ENCODE measurements around the gene IL15RA.
"Not testable (repeated sequence)": the region's sequence is repeated elsewhere in the genome, so short reads cannot be mapped to it uniquely, and the experiment has no call there.

The IL15RA gene

DNA sequence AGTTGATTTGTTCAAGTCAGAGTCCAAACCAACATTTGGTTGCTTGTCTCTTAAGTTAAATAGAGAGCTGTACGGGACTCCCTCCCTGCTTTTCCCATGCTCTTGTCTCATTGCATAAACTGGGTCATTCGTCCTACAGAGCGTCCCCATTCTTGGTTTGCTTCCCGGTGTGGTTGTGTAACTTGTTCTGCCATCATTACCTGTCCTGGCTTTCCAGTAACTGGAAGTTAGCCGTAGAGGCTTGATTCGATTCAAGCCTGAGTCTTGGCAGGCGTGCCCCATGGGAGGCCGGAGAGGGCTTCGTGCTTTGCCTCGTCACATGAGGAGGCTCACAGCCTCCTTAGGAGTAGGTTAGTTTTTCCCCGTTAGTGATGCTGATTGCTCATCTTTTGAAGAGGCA is 47.1 kb downstream of the IL15RA start:
- DNase-seq (ENCODE audit: low read depth in 2 of 3, low spot score in 1 of 3), result no peak

DNA sequence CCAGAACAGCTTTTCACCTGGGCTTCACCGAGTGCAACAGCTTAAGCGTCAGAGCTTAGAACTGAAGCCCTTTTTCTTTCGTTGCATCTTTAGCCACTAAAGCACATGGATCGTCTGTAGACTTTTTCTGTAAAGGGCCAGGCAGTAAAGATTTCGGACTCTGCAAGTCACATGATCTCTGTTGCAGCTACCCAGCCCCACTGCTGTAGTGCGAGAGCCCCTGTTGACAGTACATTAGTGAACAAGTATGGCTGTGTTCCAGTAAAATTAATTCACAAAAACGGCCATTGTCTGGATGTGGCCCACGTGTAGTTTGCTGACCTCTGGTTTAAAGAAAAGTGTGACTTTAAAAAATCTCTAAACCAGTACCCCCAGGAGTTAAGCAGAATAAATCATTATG is 47.9 kb downstream of the IL15RA start:
- no peak for DNase-seq (ENCODE audit: low read depth in 2 of 3, low spot score in 1 of 3)

DNA sequence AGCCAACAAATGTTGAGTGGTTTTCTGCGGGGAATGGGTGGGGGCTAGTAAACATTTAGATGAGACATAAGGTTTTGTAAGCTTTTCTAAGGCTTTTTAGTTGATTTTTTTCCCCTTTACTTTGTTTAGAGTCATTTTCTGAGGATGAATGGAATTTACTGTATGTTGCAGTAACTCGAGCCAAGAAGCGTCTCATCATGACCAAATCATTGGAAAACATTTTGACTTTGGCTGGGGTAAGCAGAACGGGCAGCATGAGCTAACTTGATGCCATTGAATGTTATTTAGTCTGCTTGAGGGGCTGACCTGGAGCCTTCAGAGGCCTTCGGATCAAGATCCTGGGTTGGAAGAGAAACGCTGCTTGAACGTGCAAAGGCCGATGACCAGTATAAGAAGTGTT is 50.0 kb downstream of the IL15RA start:
- DNase-seq (ENCODE audit: low read depth in 2 of 3, low spot score in 1 of 3), result no peak

DNA sequence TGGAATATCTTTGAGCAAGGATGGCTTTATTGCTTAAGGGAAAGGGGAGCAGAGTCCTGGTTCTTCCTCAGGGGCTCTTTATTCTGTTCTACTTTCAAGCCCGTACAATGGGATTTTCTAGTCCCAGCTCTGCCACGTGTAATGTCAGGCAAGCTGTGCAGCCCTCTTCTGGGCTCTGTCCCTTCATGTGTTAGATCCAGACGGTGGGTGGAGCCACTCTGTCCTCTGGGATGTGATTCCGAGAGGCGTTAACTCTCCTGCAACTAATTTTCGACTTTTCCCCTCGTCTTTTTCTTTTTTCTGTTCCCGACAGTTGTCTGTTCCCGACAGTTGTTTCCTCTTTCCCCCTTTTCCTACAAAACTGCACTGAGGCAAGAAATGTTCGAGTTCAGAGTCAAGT is 52.5 kb downstream of the IL15RA start:
- DNase-seq (ENCODE audit: low read depth in 2 of 3, low spot score in 1 of 3), result no peak

DNA sequence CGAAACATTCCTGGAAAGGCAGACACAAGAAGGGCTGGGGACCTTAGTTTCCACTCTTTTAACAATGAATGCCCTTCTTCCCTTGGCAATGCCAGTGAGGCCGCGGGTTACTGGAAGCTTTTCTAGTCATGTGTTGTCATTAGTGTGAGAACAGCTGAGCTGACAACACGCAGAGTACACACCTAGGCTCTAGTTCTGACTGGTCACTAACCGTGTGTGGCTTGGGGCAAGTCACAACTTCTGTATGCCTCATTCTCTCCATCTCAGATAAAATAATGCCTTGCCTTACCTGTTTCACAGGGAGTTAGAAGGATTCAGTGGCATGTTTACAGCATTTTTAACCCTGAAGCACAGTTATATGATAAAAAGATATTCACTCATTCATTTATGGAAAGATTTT is 55.6 kb downstream of the IL15RA start:
- no peak for DNase-seq (ENCODE audit: low read depth in 2 of 3, low spot score in 1 of 3)

DNA sequence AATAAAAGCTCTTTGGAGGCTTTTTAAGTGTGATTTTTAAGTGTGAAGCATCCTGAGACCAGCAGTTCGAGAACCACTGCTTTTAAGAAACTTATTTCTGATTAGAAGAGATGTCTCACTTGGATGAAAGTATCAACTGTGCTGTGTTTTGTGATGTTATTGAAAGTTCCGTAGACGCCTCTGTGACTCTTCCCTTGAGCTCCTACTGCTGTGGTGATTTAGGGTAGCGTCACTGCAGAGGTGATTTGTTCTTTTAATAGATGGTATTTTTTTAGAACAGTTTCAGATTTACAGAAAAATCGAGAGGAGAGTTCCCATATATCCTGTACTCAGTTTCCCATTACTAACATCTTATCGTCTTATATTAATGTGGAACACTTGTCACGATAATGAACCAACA is 57.8 kb downstream of the IL15RA start:
- DNase-seq (ENCODE audit: low read depth in 2 of 3, low spot score in 1 of 3), result no peak

DNA sequence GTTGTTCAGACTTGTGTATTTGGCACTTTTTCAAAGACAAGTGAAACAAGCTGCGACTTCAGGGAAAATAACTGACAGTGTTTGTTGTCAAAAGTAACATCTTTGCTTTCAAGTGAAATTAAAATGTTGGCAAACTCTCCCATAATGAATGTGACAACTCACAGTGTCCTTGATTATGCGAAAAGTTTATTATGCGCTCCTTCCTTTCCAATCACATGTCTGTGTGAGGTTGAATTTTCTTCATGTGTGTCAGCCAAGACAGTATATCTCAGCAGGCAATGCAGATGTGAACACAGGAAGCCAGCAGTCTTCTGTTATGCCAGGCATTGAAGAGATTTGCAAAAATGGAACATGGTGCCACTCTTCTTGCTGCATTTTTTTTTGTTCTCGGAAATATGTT is 58.6 kb downstream of the IL15RA start:
- no peak for DNase-seq (ENCODE audit: low read depth in 2 of 3, low spot score in 1 of 3)

DNA sequence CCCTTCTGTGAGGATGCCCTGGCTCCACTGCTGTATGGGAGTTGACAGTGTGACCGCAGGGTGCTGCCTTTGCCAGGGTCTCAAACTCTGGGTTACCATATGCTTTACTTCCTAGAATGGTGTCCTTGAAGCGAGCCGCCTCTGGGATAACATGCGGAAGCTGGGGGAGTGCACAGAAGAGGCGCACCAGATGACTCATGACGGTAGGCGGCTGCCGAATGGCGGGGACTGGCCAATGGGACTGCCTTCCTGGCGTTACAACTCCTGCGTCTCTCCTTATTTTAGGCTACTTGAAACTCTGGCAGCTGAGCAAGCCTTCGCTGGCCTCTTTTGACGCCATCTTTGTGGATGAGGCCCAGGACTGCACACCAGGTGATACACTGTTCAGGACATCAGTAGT is 60.0 kb downstream of the IL15RA start:
- no peak for DNase-seq (ENCODE audit: low read depth in 2 of 3, low spot score in 1 of 3)

DNA sequence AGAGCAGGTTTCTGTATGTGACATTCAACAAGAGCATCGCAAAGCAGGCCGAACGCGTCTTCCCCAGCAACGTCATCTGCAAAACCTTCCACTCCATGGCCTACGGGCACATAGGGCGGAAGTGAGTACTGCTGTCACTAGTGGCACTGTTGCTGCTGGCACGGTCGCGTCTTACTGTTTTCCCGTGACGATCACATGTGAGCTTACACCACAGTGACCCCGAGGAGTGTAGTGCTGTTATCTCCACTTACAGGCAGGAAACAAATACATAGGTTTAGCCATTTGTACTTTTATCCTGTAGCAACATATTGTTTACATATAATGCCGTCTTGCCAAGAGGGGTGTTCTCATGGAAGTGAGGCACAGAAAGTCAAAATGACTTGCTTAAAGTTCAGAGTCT is 61.9 kb downstream of the IL15RA start:
- DNase-seq (ENCODE audit: low read depth in 2 of 3, low spot score in 1 of 3), result no peak

DNA sequence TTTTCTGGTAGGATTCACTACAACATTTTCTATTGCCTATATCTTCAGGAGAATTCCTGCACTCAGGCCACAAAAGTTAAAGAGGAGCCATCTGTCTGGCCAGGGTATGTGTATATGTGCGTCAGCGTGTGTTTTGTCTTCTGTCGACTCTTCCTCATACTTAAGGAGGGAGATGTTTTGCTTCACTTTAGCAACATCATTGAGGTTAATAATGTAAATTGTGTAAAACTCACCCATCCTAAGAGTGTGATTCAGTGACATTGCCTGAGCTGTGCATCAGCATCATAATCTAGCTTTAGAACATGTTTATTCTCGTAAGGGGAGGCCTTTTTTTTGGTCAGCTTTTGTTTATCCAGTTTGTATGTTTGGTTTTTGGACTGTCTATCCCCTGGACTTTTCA is 63.6 kb downstream of the IL15RA start:
- no peak for DNase-seq (ENCODE audit: low read depth in 2 of 3, low spot score in 1 of 3)

DNA sequence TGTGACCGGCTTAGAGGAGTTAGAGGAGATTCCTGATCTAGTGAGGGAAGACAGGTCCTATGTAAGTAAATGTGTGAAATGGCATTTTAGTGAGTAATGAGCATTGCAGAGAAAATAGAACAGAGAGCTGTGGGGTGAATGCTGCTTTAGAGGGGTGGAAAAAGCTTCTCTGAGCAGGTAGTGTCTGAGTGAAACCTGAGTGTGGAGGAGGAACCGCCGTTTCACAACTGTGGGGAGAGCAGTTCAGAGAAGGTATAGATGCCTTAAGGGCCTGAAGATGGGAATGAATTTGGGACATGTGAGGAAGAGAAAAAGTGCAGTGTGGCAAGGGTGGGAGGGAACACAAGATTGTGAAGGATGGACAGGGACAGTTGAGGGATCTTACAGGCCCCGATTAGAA is 65.7 kb downstream of the IL15RA start:
- DNase-seq (ENCODE audit: low read depth in 2 of 3, low spot score in 1 of 3), result no peak

DNA sequence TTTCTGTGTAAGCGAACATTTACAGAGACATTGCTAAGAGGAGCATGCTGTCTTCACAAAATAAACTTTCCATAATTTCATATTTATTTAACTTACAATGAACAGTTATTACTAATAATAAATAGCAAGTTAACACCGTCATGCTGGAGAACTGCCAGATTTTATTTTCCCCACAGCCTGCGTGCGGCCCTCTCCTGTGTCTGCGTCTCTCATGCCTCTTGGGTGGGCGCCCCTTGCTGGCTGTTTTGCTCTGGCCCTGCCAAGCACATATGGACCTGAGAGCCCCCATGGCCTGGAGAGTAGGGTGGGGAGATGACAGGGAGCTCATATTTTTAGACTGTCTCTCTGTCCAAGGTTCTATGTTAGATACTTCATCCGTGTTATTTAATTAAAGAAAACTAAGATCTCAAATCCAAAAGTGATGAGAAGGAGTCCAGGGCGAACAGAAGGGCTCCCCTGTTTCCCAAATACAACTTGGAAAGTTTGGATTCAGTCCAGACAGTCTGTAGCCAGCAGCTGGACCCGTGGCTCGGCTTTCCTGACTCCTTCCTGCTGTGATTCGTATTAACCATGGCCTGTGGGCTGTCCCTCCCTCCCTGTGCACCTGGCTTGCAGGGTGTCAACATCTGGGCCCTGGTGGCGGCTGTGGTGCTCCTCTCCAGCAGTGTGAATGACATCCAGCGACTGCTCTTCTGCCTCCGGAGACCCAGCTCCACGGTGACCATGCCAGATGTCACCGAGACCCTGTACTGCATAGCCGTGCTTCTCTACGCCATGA is 66.8 kb downstream of the IL15RA start:
- no peak for DNase-seq (ENCODE audit: low read depth in 2 of 3, low spot score in 1 of 3)

DNA sequence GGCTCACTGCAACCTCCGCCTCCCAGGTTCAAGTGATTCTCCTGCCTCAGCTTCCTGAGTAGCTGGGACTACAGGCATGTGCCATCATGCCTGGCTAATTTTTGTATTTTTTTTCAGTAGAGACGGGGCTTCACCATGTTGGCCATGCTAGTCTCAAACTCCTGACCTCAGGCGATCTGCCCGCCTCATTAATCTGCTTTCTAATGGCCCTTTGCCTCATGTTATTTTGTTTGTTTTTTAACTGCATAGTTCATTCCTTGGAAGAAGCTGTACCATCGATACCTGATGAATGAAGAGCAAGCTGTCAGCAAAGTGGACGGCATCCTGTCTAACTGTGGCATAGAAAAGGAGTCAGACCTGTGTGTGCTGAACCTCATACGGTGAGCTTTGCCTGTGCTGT is 68.7 kb downstream of the IL15RA start:
- DNase-seq (ENCODE audit: low read depth in 2 of 3, low spot score in 1 of 3), result not testable (repeated sequence)

DNA sequence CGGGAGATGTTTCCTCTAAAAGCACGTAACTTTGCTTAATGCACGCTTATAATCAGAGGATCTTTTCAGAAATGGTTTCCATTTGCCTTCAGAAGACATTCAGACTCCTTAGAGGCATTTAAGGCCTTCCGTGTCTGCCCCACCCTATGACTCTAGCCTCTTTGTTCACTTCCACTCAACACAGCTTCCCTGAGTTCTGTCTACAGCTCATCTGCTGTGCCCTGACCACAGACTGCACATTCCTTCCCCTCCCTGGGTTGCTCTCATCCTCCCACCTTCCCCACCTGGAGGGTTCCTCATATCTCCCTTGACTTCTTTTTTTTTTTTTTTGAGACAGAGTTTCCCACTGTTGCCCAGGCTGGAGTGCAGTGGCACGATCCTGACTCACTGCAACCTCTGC is 70.7 kb downstream of the IL15RA start:
- no peak for DNase-seq (ENCODE audit: low read depth in 2 of 3, low spot score in 1 of 3)

DNA sequence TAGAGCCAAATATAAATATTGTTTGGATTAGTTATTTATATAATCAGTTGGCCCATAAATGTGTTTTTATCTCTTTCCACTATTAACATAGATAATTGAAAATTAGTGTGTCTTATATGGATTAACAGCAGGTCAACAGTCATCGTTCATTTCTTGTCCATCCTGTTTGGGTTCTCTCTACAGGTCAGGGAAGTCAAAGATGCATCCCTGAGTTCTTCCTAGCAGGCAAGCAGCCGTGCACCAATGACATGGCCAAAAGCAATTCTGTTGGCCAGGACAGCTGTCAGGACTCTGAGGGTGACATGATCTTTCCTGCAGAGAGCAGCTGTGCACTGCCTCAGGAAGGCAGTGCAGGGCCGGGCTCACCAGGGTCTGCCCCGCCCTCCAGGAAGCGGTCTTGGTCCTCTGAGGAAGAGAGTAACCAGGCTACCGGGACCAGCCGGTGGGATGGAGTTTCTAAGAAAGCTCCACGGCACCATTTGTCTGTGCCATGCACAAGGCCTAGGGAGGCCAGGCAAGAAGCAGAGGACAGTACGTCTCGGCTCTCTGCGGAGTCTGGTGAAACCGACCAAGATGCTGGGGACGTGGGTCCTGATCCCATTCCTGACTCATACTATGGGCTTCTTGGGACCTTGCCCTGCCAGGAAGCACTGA is 71.4 kb downstream of the IL15RA start:
- no peak for DNase-seq (ENCODE audit: low read depth in 2 of 3, low spot score in 1 of 3)

DNA sequence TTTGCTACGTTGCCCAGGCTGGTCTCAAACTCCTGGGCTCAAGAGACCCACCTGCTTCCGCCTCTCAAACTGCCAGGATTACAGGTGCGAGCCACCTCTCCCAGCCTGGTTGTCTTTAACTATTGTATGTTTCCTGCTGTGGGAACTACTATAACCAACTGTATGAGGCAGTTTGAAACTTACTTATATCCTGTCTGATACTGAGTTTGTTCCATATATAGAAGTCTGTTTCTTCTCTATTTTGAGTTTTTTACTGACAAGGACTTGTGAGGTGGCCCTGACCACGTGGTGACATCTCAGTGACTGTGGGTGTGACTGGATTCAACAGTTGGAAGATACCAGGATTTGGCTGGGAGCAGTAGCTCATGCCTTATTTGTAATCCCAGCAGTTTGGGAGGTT is 73.1 kb downstream of the IL15RA start:
- no peak for DNase-seq (ENCODE audit: low read depth in 2 of 3, low spot score in 1 of 3)

DNA sequence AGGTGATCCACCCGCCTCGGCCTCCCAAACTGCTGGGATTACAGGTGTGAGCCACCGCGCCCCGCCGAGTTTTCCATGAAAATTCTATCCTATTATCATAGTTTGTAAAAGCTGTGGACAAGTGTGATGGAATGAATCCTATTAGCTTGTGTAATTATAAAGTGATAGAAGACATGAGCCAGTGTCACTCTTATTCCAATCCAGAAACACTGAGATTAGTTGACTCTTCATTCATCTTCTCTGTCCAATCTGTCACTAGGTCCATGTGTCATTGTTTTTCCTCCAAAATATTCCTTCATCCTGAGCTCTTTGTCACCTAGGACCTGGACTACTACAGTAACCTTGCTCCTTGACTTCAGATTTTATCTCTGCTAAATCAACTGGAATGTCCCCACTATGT is 73.8 kb downstream of the IL15RA start:
- DNase-seq (ENCODE audit: low read depth in 2 of 3, low spot score in 1 of 3), result no peak

DNA sequence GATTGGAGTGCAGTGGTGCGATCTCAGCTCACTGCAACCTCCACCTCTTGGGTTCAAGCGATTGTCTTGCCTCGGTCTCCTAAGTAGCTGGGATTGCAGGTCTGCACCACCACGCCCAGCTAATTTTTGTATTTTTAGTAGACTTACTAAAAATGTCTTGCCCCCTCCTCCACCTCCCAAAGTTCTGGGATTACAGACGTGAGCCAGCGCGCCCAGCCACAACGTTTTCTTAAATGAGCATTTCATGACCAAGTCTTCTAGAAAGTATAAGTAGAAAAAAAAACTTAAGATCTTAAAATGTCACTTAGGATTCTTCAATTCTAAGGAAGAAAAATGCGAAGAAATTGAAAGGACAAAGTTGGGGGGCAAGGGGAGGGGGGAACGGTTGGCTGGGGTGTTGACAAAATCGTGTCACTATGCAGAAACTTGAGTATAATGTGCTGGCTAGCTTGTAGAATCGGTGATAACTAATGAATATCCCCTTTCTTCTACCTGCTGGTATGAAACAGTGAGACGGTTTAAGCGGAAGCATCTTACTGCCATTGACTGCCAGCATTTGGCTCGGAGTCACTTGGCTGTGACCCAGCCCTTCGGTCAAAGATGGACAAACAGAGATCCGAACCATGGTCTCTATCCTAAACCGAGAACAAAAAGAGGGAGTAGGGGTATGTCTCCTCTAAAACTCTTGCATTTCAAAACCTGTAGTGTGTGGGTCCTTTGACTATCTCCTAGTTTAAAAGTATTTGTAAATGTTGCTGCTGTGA is 74.7 kb downstream of the IL15RA start:
- DNase-seq (ENCODE audit: low read depth in 2 of 3, low spot score in 1 of 3), result no peak
